ENCODE results near the gene ANKS3. TPM values are rescaled to one million over a fixed set of nuclear protein-coding genes. Genes with fewer than 3 reads are reported as not detected.

The ANKS3 gene
- total and polyA plus RNA-seq, 7 donors = 3.9 to 30.7 (median 20.8) TPM

- 94 to 95% methylated on average over 27 of the region's 27 CpGs for WGBS, 2 donors
- peaks cover 0 to 7% (median 3%) of the 10 kb centered on the region in 4 donors for H3K4me1 ChIP-seq
- peaks cover 7 to 79% (median 37%) of the 10 kb centered on the region in 4 donors for H3K36me3 ChIP-seq
- no peak for TF ChIP-seq POLR2AphosphoS5 (IDR thresholded peaks at IDR 0.05)
- TF ChIP-seq CTCF (IDR thresholded peaks at IDR 0.05) = no peak
- no peak for TF ChIP-seq POLR2A (IDR thresholded peaks at IDR 0.05)
- TF ChIP-seq EP300 (IDR thresholded peaks at IDR 0.05) = no peak
- H3K27me3 ChIP-seq = no peaks in the 10 kb centered on the region
- H3K4me3 ChIP-seq = no peak overlapping the region
- DNase-seq = peak; percentile 63
- intact Hi-C loops (cut with DNase I) = no loop called here
- H3K27ac ChIP-seq = no peak overlapping the region
- no peaks in the 10 kb centered on the region for H3K9me3 ChIP-seq
Measured at GRCh38 chr16:4686497-4687210, 47.4 kb downstream of the ANKS3 start.

GRCh38 chr16:4685776-4686496 is 48.1 kb downstream of the ANKS3 start:
- no peak for TF ChIP-seq POLR2A (IDR thresholded peaks at IDR 0.05)
- no peak for TF ChIP-seq CTCF (IDR thresholded peaks at IDR 0.05)
- Histone ChIP-seq H3K36me3 (peaks cover 7 to 84% (median 38%) of the 10 kb centered on the region in 4 donors), H3K4me1 (peaks cover 0 to 13% (median 4%) of the 10 kb centered on the region in 4 donors), H3K4me3 (no peak overlapping the region), H3K27ac (no peak overlapping the region), H3K9me3 (no peaks in the 10 kb centered on the region), H3K27me3 (no peaks in the 10 kb centered on the region)
- intact Hi-C loops (cut with DNase I) = no loop called here
- 95 to 96% methylated on average over 38 of the region's 38 CpGs for WGBS, 2 donors
- DNase-seq = peak; percentile 59

- TF ChIP-seq EP300 (IDR thresholded peaks at IDR 0.05) (no peak), CTCF (IDR thresholded peaks at IDR 0.05) (no peak), POLR2AphosphoS5 (IDR thresholded peaks at IDR 0.05) (no peak), POLR2A (IDR thresholded peaks at IDR 0.05) (no peak)
- H3K27me3 ChIP-seq = no peaks in the 10 kb centered on the region
- H3K36me3 ChIP-seq = peaks cover 7 to 91% (median 38%) of the 10 kb centered on the region in 4 donors
- 91 to 93% methylated on average over 13 of the region's 13 CpGs for WGBS, 2 donors
- H3K9me3 ChIP-seq = no peaks in the 10 kb centered on the region
- H3K27ac ChIP-seq = no peak overlapping the region
- no peak overlapping the region for H3K4me3 ChIP-seq
- intact Hi-C loops (cut with DNase I) = no loop called here
- peaks cover 0 to 13% (median 4%) of the 10 kb centered on the region in 4 donors for H3K4me1 ChIP-seq
- peak; percentile 61 for DNase-seq
Measured at GRCh38 chr16:4685292-4685691, 48.8 kb downstream of the ANKS3 start.

- TF ChIP-seq CTCF (IDR thresholded peaks at IDR 0.05) (no peak), EP300 (IDR thresholded peaks at IDR 0.05) (no peak)
- intact Hi-C loops (cut with DNase I) = no loop called here
- Histone ChIP-seq H3K27me3 (no peaks in the 10 kb centered on the region), H3K9me3 (no peaks in the 10 kb centered on the region), H3K4me1 (peaks cover 0 to 13% (median 4%) of the 10 kb centered on the region in 4 donors), H3K4me3 (no peak overlapping the region), H3K27ac (no peak overlapping the region), H3K36me3 (peaks cover 7 to 94% (median 38%) of the 10 kb centered on the region in 4 donors)
- 92 to 95% methylated on average over 13 of the region's 13 CpGs for WGBS, 2 donors
- DNase-seq = peak; percentile 62
Measured at GRCh38 chr16:4684763-4685162, 49.3 kb downstream of the ANKS3 start.
